Calu3 (cell line): ENCODE results near the gene C4orf54. TPM values are rescaled to one million over a fixed set of nuclear protein-coding genes. Genes with fewer than 3 reads are reported as not detected.

Experiments
- BruUV-seq: library from RNA; stranded (reverse); fragments of 400-500 nt; replicated peaks from 2 replicates; lab custom pipeline; 2021; lab: Mats Ljungman, UMichigan
- CTCF ChIA-PET: fragments of 300-600 bp; sonication (Branson Sonifier 250); formaldehyde crosslinking; loops from one replicate; lab custom pipeline; 2022; ENCODE audit warnings: antibody characterized with exemption; lab: Charles Lee
- DNase-seq: peaks from one replicate; pipeline ENCODE4 v3.0.0; 2022
- H3K27ac Mint-ChIP-seq: one replicate; pipeline ENCODE4 v1.8.0; 2022; ENCODE audit warnings: mixed read lengths; ENCODE audit not compliant: unreplicated experiment
- H3K27me3 Mint-ChIP-seq: one replicate; pipeline ENCODE4 v1.8.0; 2022; ENCODE audit warnings: mixed read lengths; ENCODE audit not compliant: unreplicated experiment
- H3K36me3 Mint-ChIP-seq: one replicate; pipeline ENCODE4 v1.8.0; 2022; ENCODE audit warnings: mild to moderate bottlenecking, moderate library complexity, mixed read lengths; ENCODE audit not compliant: insufficient read depth, unreplicated experiment
- H3K4me1 Mint-ChIP-seq: one replicate; pipeline ENCODE4 v1.8.0; 2022; ENCODE audit warnings: mild to moderate bottlenecking, low read depth, mixed read lengths; ENCODE audit not compliant: unreplicated experiment
- H3K4me3 Mint-ChIP-seq: one replicate; pipeline ENCODE4 v1.8.0; 2022; ENCODE audit warnings: mild to moderate bottlenecking, low read depth, moderate library complexity, mixed read lengths; ENCODE audit not compliant: unreplicated experiment
- H3K9me3 Mint-ChIP-seq: one replicate; pipeline ENCODE4 v1.8.0; 2022; ENCODE audit warnings: low read depth, mixed read lengths; ENCODE audit not compliant: unreplicated experiment
- CTCF ChIP-seq: fragments of 200-600 bp; IDR thresholded peaks from one replicate; pipeline ENCODE4 v1.8.0; 2022; ENCODE audit warnings: antibody characterized with exemption; ENCODE audit not compliant: unreplicated experiment
- intact Hi-C: fragments of 100-400 bp; cut with micrococcal nuclease; formaldehyde crosslinking; loops from one replicate; pipeline ENCODE4 v1.10.0; 2022; ENCODE audit not compliant: unreplicated experiment
- total RNA-seq: library from RNA; stranded (reverse); gene quantifications from 2 replicates; pipeline ENCODE4 v1.2.3, GENCODE V29; 2022

Gene C4orf54
- total RNA-seq, 1 experiment from 2014 or later = not detected

GRCh38 chr4:99664716-99665115 lies 7.1 kb upstream of the C4orf54 start:
- BruUV-seq = no TSS peak

GRCh38 chr4:99661907-99662306 lies 4.3 kb upstream of the C4orf54 start:
- DNase-seq = no peak
- Mint-ChIP-seq H3K4me3 (no peak overlapping the region), H3K27me3 (no peaks in the 10 kb centered on the region), H3K36me3 (no peaks in the 10 kb centered on the region), H3K9me3 (no peaks in the 10 kb centered on the region), H3K4me1 (no peaks in the 10 kb centered on the region), H3K27ac (no peak overlapping the region)
- TF ChIP-seq CTCF = no peak
- CTCF ChIA-PET = no interaction called here
- intact Hi-C loops = no loop called here
- no TSS peak for BruUV-seq

More at GRCh38 chr4:99664716-99665115, 7.1 kb upstream of the C4orf54 start:
- Mint-ChIP-seq H3K4me3 (no peak overlapping the region), H3K27me3 (no peaks in the 10 kb centered on the region), H3K9me3 (no peaks in the 10 kb centered on the region), H3K36me3 (no peaks in the 10 kb centered on the region), H3K27ac (no peak overlapping the region), H3K4me1 (no peaks in the 10 kb centered on the region)
- intact Hi-C loops = no loop called here
- no peak for TF ChIP-seq CTCF
- CTCF ChIA-PET = no interaction called here
- no peak for DNase-seq

- no peak for DNase-seq
- no peaks in the 10 kb centered on the region for H3K36me3 Mint-ChIP-seq
- no peak for TF ChIP-seq CTCF
- H3K27me3 Mint-ChIP-seq = no peaks in the 10 kb centered on the region
- H3K4me1 Mint-ChIP-seq = peaks cover 7% of the 10 kb centered on the region
- no peak overlapping the region for H3K27ac Mint-ChIP-seq
- H3K4me3 Mint-ChIP-seq = no peak overlapping the region
- intact Hi-C loops = no loop called here
- BruUV-seq = no TSS peak
- no peaks in the 10 kb centered on the region for H3K9me3 Mint-ChIP-seq
- CTCF ChIA-PET = no interaction called here
Observed at GRCh38 chr4:99658666-99659065, 1.0 kb upstream of the C4orf54 start.

DNA sequence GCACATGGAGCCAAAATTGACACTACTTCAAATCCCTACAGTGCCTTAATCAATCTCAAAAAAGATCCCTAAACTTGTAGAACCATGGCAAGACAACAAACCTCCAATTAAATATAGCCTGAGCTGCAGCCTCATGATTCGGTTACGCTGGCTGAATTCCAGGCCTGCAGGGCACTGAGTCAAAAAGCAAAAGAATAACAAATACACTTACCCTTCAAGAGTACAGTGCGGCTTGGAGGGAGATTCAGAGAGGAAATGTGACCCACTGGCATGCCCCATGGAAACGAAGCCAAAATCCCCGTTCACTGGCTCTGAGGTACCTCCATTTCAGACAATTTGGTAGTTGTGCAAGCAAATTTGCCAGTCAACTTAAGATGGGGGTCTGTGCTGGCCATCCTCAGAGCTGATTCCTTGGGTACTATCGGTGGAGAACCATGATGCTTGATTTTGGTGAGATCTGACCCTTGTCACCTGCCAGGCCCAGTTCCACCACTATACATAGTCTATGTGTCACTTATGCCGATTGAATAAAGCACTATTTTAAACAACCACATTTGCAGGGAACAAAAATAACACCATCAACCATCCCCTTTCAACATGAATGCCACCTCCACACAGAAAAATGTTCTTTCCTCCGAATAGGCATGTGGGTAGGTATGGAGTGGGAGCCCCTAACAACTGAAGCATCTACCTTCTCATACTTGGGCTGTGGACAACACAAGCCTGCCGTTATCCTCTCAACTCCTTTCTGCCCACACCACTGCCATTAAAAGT lies 2.1 kb downstream of the C4orf54 start:
- Mint-ChIP-seq H3K36me3 (no peaks in the 10 kb centered on the region), H3K27me3 (no peaks in the 10 kb centered on the region), H3K27ac (no peak overlapping the region), H3K4me3 (no peak overlapping the region), H3K4me1 (peaks cover 7% of the 10 kb centered on the region), H3K9me3 (no peaks in the 10 kb centered on the region)
- intact Hi-C loops = no loop called here
- CTCF ChIA-PET = no interaction called here
- peak; percentile 33 for DNase-seq
- no peak for TF ChIP-seq CTCF
- BruUV-seq = no TSS peak
